Measurements from ENCODE around the gene FOXA3.

- no peak for TF ChIP-seq CTCF (IDR thresholded peaks at IDR 0.05)
- TF ChIP-seq POLR2A (IDR thresholded peaks at IDR 0.05) = no peak
Measured at GRCh38 chr19:45847663-45848062, 16.5 kb upstream of the FOXA3 start.
